Measurements from ENCODE around the gene ACOXL.

ACOXL gene

DNA sequence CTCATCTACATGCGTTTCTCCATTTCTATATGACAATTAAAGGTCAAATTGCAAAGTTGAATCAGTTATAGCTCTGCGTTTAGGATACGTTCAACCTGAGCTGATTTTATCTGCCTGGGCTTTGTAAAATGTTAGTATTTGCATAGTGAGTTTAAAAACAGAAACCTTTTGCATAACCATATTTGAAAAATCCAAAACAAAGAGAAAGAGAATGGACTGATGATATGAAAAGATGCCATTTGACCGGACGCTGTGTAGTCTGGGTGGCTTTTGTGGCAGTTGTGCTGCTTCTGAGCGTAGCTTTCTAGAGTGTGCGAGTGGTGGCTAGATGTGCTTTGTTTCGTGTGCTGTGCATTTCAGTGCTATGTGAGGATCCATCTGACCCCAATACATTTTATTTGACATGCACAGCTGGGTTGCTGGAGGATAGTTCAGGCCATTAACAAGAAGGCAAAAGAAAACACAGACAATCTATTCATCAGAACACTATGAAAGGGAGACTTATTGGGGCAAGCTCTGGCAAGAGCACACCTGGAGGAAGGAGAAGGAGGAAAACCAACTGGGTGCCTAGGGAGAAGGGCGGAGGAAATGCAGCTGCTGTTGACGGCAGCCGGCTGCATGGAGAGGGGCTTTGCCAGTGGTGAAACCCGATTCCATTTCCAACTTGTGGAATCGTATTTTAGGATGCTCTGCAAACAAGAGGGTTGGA is 126.8 kb downstream of the ACOXL start:
- peak in 1 of 2 donors; percentile 15 for DNase-seq

DNA sequence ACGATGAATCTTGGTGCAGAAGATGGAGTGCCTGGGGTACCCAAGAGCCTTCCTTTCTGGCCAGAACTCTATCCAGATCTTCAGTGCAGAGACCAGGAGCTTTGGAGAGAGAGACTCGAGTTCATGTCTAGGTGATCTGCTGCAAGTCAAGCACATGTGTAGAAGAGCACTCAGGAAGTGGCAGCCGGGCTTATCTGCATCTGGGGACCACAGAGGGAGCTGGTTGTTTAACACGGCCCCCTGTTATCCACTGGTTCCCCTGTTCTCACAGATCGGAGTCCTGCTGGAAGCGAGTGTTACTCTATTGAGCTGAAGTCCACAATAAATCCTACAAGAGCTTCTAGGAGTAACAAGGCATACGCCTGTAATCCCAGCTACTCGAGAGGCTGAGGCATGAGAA is 128.3 kb downstream of the ACOXL start:
- no peak for DNase-seq

GRCh38 chr2:110861616-110862260 is 129.4 kb downstream of the ACOXL start:
- DNase-seq: peak in 1 of 2 donors; percentile 10

GRCh38 chr2:110863726-110864125 is 131.4 kb downstream of the ACOXL start:
- DNase-seq: no peak

GRCh38 chr2:110864176-110864575 is 131.8 kb downstream of the ACOXL start:
- no peak for DNase-seq

DNA sequence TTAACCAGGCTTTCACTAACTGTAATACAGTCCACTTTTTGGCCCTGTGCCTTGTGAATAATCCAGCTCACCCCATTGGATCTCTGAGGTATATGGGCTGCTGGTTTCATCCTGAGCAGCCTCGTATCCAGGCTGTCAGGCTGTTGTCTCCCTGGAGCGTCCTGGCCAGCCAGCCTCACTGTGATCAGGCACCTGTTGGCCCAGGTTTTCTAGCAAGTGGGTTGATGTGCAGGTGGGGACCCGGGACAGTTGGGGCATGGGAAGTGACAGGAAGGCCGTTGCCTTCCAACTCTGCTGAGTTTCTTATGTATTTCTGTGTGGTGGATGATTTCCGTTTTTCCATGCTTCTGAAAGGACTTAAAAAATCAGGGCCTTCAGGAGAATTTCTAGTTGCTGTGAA is 132.4 kb downstream of the ACOXL start:
- no peak for DNase-seq

DNA sequence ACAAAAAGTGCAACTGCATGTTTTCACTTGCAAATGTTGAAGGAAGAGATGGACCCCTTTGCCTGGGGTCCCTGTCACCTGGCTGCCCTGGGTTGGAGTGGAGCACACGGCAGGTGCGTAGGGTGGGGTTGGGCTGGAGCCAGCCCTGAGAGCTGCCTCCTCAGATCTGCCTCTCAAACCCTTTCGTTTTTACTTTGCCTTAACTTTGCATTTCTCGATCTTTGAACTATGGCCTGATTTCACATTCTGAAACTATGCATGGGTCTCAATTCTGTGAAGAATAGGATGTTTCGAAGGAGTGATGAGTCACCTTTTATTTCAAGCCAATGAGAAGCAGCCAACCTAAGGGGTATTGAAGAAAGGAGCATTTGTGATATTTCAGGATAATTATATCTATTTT is 132.8 kb downstream of the ACOXL start:
- DNase-seq: peak in 1 of 2 donors; percentile 44

GRCh38 chr2:110866045-110866444 is 133.7 kb downstream of the ACOXL start:
- no peak for DNase-seq

GRCh38 chr2:110866466-110866865 is 134.1 kb downstream of the ACOXL start:
- DNase-seq: peak; percentile 67 to 70

GRCh38 chr2:110867078-110867477 is 134.7 kb downstream of the ACOXL start:
- peak in 1 of 2 donors; percentile 20 for DNase-seq

- DNase-seq: no peak
These were observed 136.6 kb downstream of the ACOXL start for GRCh38 chr2:110868971-110869370.

GRCh38 chr2:110869472-110870446 is 137.4 kb downstream of the ACOXL start:
- DNase-seq: no peak

- no peak for DNase-seq
These were observed 138.2 kb downstream of the ACOXL start for GRCh38 chr2:110870545-110870944.

GRCh38 chr2:110871637-110872036 is 139.3 kb downstream of the ACOXL start:
- DNase-seq: no peak

GRCh38 chr2:110872521-110872920 is 140.1 kb downstream of the ACOXL start:
- DNase-seq: no peak

- DNase-seq: no peak
These were observed 140.7 kb downstream of the ACOXL start for GRCh38 chr2:110873056-110873502.

DNA sequence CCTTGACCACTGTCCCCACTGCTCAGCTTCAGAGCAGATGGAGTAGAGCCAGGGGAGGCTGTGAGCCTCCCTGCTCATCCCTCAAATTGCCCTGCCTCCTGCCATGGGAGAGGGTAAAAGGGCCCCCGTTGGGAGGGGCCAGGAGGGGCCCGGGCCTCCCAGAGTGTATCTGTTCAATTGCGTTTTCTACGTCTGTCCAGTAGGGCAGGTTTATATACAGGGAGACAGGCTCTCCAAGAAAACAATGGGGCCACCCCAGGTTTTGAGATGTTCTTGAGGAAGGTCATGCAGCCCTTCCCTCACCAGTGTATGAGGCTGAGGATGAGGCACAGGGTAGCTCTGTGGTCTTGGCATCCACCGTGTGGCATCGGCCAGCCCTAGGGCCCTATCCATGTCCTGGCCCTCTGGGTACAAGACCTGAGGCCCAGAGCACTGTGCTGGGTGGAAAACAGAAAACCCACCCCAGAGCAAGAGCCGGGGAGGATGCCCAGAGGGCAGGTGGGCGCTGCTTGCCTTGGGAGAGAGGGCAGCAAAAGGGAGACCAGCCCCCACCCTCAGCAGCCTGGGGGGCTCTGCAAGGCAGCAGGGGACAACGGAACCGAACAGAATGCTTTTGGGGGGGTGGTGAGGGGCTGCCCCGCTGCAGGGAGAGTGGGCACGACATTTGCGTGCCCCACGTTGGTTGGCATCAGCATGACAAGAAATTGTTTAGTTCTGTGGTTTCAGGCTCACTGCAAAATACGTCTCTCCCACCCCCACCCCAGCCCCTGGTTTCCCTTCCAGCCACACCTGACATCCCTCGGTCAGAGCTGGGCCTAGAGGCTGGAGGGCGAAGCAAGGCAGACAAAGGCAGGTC is 141.5 kb downstream of the ACOXL start:
- DNase-seq: no peak

- DNase-seq: no peak
These were observed 142.3 kb downstream of the ACOXL start for GRCh38 chr2:110874453-110875383.

GRCh38 chr2:110875384-110875725 is 143.0 kb downstream of the ACOXL start:
- no peak for DNase-seq

DNA sequence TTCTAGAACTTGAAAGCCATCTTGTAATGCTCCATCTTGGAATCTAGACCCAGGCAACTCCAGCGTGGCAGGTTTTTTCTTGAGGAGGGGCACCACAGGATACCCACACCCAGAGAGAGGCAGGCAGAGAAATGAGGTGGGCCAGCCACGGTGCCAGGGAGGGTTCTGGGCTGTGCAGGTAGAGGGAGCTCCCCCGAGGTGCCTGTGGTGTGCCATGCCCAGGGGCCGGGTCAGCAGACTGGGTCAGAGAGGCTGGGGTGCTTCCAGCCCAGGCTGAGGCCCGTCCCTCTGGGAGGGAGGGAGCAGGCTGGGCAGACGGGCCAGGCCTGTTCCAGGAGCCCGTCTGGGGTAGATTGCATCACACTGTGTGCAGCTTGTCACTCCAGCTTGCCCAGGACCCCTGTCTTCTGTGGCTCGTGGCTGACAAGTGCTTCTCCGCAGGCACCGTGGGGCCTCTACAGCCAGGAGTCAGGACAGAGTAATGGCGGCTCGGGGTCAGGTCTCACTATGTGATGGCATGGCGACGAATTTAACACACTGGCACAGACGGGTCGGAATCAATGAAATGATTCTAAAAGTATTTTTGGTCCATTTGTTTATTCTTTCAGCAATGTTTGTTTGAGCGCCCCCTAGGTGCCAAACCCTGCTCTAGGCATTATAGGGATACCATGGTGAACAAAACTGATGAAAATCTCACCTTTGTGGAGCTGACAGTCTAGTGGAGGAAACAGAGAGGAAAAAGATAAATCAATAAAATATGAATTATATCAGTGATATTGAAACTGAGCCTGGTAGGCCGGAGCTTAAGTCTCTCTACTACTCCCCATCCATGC is 144.0 kb downstream of the ACOXL start:
- DNase-seq: peak in 1 of 2 donors; percentile 32
